AG08395 (cell line): ENCODE data around the gene POLE.

ENCODE experiments used
- DNase-seq: peaks from one replicate; pipeline ENCODE4 v3.0.0; 2012; ENCODE audit warnings: mixed read lengths, low spot score

POLE gene

DNA sequence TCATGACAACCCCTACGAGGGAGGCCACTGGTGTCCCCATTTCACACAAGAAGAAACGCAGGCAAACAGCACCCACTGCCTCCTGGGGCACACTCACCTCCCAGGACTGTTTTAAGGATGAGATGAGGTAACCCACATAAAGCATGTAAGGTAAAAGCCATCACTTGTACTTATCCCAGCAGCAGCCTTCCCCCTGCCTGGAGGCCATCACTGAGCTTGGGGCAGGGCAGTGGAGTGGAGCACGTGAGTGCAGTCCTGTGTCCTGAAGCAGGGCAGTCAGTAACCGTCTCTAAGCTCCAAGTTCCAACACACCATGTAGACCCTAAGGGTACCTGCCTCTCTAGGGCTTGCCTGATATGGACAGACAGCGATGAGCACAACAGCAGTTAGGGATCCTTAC, 1.7 kb downstream of the POLE start:
- DNase-seq, result no peak

DNA sequence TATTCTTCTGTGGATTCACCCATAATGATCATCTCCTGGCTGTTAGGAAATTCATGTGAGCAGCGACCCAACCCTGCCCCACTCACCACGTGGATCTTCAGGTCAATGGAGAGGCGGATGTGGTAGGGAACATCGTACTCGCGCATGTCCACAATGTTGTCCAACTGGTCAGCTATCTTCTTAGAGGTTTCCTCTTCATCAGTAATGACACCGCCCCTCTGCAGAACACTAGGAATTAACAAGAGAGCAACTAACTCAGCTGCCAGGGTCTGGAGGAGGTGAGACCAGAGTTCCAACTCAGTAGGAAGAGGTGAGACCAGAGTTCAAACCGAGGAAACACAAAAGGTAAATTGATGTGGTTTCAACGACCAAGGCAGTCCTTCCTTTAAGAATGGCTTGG, 9.7 kb downstream of the POLE start:
- DNase-seq, result no peak

DNA sequence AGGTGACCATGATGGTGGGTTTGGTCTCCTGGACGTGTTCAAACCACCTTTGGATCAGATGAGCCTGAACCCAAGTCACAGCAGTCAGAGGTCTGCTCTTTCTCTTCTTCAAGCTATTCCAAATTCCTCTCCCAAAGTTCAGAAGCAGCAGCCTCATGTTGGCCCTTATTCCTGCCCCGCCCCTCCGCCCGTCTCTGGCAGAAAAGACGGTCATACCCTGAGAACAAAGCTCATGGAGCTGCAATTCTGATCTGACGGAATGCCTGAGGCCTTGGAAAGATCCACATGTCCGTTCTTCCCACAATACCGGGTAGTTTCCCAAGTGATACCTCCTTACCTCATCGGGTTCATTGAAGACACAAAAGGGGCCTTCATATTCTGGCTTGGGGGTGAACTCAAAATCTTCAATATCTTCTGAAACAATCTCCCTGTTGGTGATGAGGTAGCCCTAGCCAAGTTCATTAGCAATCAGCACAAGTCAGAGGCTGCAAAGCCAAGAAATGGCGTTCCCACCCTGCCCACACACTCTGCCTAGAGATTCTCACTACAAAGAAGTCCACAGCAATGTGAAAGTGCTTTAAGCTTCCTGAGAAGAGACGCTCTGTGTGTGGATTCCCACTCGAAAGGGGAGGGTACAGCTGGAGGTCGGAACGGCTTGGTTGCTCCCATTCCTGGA, 11.2 kb downstream of the POLE start:
- no peak for DNase-seq

DNA sequence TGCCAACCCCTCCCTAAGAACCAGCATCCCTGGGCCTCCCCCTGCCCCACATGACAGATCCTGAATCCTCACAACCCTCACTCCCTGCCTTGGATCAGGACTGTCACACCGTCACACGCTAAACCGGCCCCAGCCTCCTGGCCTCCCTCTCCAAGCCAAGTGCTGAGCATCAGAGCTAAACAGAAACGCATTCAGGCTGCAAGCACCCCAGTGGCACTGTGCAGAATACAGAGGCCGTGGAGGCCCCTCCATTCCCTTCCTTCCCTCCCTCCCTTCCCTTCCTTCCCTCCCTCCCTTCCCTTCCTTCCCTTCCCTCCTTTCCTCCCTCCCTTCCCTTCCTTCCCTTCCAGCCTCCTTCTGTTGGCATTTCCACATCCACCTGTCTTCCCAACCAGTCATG, 12.6 kb downstream of the POLE start:
- DNase-seq, result no peak

DNA sequence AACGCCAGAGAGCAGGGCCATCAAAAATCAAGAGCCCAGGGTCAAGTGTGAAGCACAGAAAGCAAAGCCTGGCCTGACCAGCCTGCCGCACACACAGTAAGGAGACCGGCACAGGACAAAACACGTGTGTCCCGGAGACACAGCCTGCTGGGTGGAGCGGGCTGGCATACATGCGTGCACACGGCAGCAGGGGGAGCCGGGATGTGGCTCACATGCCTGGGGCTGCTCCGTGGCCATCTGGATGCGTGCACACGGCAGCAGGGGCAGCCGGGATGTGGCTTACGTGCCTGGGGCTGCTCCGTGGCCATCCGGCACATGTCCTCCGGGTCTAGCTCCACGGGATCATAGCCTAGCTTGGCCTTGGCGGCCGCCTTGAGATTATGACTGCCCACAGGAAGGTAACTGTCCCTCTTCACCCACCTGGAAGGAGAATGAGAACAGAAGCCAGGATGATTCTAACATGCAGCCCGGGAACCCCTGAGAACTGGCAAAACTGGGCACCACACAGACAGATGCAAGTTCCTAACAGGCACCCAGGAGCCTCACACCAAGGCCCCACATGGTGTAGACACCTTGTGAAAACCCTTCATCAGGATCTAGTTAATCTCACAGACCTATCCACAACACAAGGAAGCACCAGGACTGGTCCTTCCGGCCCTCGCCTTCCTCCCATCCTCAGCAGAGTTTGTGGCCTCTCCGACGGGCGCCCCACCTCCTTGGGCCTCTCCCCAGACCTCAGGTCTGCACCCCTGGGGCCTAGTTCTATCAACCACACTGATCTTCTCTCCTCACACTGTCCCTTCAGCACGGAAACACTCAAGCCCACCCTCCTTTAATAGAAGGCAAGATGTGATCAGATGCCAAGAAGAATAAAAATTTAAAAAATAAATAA, 13.6 kb downstream of the POLE start:
- DNase-seq, result no peak

- no peak for DNase-seq
Observed at GRCh38 chr12:132672678-132673077, 14.5 kb downstream of the POLE start.

- DNase-seq, result no peak
Observed at GRCh38 chr12:132672116-132672515, 15.0 kb downstream of the POLE start.

GRCh38 chr12:132669166-132669879, 17.8 kb downstream of the POLE start:
- DNase-seq, result no peak

- DNase-seq, result no peak
Observed at GRCh38 chr12:132668191-132669088, 18.7 kb downstream of the POLE start.

- no peak for DNase-seq
Observed at GRCh38 chr12:132665794-132666193, 21.3 kb downstream of the POLE start.

DNA sequence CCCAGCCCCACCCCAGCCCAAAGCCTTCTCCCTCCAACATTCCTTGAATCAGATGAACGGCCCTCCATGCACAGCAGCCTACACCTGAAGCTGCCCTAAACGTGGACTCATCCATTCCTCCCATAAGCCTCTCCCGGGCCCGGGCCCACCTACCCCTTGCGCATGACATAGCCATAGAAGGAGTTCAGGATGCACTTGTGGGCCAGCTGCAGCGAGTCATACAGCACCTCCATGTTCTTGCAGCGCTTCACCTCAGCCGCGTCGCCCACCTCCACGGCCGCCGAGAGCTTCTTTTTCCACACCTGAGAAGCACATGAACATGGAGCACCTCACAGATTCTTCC, 22.0 kb downstream of the POLE start:
- no peak for DNase-seq

DNA sequence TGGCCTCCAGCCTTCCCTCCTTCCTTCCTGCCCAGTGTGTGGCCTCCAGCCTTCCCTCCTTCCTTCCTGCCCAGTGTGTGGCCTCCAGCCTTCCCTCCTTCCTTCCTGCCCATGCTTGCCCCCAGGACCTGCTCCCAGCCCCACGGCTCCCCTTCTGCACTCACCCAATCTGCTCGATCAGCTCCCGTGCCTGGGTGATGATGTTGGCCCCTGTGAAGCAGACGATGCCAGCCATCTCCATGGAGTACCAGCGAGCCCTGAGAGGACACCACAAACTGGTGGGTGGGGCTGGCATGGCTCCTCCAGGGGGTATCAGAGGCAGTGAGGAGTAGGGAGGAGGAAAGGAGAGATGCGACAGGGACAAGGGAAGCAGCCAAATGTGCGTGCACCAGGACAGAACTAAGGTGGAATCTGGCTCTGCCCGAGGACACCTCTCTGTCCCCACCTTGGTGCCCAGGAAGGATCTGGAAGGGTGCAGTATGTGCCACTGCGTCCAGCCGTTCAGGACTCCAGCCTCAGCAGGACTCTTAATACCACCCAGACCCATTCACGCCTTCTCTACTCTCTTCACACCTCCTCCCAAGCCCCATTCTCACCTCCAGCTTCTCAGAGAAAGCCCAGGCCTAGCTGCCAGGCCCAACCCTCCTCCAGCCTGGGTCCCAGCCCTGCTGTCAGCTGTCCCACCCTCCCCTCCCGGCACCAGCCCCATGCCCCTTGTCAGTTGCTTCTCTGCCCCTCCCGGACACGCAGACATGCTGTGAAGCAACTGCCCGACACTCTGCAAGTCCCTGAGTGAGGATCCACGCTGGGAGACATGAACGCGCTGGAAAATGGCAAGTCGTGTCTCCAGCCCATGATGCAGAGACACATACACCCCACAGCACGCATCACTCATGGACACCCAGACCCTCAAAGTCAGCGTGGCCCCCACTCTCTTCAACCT, 22.7 kb downstream of the POLE start:
- no peak for DNase-seq

- no peak for DNase-seq
Observed at GRCh38 chr12:132662901-132663755, 24.0 kb downstream of the POLE start.

DNA sequence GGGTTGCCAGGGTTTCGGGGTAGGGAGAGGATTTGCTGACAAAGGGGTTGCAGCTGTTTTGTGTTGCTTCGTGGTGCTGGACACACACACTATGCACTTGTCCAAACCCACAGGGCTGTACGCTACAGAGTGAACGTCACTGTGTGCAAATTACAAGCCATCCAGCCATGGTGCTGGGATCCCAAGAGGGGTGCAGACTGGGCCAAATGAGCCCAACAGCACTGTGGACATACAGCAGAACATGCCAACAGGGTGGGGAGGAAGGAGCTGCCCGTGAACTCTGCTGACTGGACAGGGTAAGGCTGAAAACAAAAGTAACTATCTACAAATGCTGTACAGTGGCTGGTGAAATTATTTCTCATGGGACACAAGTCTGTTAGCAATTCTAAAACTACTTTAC, 25.2 kb downstream of the POLE start:
- DNase-seq, result no peak

DNA sequence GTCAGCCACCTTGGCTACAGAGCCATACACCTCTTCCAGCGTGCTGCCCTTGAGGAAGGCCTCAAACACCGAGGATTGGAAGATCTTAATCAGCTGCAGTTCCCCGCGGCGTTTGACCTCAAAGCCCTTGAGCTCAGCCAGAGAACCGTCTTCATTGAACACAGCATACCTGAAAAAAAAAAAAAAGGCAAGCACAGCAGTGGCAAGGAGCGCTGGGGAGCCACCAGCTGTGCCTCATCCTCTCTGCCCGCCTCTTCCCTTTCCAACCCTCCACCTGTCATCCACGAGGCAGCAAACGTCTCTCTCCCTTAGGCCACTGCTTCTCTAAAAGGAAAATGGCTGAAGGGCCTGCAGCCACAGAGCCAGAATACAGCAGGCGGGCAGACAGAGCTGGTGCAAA, 26.1 kb downstream of the POLE start:
- no peak for DNase-seq

- DNase-seq, result no peak
Observed at GRCh38 chr12:132660052-132660451, 27.1 kb downstream of the POLE start.

- DNase-seq, result no peak
Observed at GRCh38 chr12:132659146-132659545, 28.0 kb downstream of the POLE start.

DNA sequence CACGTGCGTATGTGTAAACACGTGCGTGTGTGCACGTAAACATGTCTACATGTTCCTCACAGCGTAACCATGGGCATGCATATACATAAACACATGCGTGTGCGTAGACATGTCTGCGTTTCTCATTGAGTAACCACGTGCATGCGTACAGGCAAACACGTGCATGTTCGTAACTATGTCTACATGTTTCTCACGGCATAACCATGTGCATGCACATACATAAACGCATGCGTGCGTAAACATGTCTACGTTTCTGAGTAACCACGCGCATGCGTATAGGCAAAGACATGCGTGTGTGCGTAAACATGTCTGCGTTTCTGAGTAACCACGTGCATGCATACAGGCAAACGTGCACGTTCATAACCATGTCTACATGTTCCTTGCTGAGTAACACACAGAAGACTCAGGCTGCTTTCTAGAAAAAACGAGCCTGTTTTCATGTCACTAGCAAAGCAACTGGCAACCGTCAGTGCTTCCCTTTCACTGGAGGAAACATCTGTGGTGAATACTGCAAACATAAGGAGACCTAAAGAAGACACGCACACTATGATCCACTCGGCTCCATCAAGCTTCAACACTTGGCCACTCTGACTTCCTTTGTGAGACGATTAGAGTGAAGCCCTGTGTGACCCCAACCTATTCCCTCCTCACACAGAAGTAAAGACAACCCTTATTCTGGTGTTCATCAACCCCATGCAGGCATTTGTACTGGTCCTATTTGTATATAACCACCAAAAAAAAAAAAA, 28.8 kb downstream of the POLE start:
- no peak for DNase-seq
